ENCODE measurements around the gene ZBTB42. TPM values are rescaled to one million over a fixed set of nuclear protein-coding genes. Genes with fewer than 3 reads are reported as not detected.
A peak's percentile ranks its signal among the peaks of the same experiment; 100 is the strongest.

Gene ZBTB42
- total RNA-seq, 2 donors from 2014 or later = 10.6 to 21.8 TPM

- intact Hi-C loops (cut with DNase I) = no loop called here
- TF ChIP-seq, protein P1, sequence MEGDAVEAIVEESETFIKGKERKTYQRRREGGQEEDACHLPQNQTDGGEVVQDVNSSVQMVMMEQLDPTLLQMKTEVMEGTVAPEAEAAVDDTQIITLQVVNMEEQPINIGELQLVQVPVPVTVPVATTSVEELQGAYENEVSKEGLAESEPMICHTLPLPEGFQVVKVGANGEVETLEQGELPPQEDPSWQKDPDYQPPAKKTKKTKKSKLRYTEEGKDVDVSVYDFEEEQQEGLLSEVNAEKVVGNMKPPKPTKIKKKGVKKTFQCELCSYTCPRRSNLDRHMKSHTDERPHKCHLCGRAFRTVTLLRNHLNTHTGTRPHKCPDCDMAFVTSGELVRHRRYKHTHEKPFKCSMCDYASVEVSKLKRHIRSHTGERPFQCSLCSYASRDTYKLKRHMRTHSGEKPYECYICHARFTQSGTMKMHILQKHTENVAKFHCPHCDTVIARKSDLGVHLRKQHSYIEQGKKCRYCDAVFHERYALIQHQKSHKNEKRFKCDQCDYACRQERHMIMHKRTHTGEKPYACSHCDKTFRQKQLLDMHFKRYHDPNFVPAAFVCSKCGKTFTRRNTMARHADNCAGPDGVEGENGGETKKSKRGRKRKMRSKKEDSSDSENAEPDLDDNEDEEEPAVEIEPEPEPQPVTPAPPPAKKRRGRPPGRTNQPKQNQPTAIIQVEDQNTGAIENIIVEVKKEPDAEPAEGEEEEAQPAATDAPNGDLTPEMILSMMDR (IDR thresholded peaks at IDR 0.05) = no peak
- peak; percentile 51 to 74 (median 71) for TF ChIP-seq POLR2A (IDR thresholded peaks at IDR 0.05)
- ATAC-seq (peak; percentile 64), DNase-seq (peak; percentile 56 to 70 (median 62))
- H3K36me3 ChIP-seq (replicated peaks in 1 of 2; ENCODE audit: insufficient read depth in 1 of 2, low read depth in 2 of 2) = no peaks in the 10 kb centered on the region
- H3K9me3 ChIP-seq = no peaks in the 10 kb centered on the region
- peak overlapping the region; percentile 68 to 89 (median 83) for H3K27ac ChIP-seq
- no peak overlapping the region for H3K4me3 ChIP-seq
- H3K4me1 ChIP-seq = peaks cover 70% of the 10 kb centered on the region
- no peaks in the 10 kb centered on the region for H3K27me3 ChIP-seq
- WGBS, 2 donors = 12 to 49% methylated on average over 7 to 27 of the region's 55 CpGs
Observed at GRCh38 chr14:104795781-104796686, 4.9 kb upstream of the ZBTB42 start.

DNA sequence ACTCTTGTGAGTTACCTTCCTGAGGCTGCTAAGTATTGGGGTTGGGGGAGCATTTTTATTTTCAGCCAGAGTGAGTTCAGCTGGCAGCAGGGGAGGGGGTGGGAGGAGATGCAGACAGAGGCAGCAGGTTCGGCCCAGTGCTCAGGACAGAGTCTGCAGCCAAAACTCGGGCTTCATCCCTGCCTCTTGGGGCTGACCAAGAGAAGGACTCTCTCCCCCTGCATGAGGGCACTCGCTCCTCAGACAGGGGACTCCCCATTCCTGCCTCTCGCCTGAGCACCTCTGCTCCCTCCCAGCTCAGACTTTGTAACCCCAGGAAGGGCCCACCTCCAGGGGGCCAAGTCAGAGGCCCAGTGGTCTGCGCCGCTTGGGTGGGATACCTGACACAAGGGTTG is 4.2 kb upstream of the ZBTB42 start:
- DNase-seq = no peak

GRCh38 chr14:104797115-104798044 is 3.5 kb upstream of the ZBTB42 start:
- TF ChIP-seq, protein P1 (IDR thresholded peaks at IDR 0.05) = no peak
- TF ChIP-seq POLR2A (IDR thresholded peaks at IDR 0.05) = no peak
- H3K36me3 ChIP-seq (replicated peaks in 1 of 2; ENCODE audit: insufficient read depth in 1 of 2, low read depth in 2 of 2) = no peaks in the 10 kb centered on the region
- peak overlapping the region in 3 of 4 donors; percentile 0 to 85 (median 28) for H3K27ac ChIP-seq
- no peaks in the 10 kb centered on the region for H3K9me3 ChIP-seq
- no peaks in the 10 kb centered on the region for H3K27me3 ChIP-seq
- intact Hi-C loops (cut with DNase I) = no loop called here
- H3K4me1 ChIP-seq = peaks cover 70% of the 10 kb centered on the region
- no peak for ATAC-seq
- peak in 1 of 4 donors; percentile 53 for DNase-seq
- no peak overlapping the region for H3K4me3 ChIP-seq
- WGBS, 2 donors = 54 to 58% methylated on average over 5 to 18 of the region's 18 CpGs

More for the DNA sequence above, 4.2 kb upstream of the ZBTB42 start:
- Histone ChIP-seq H3K27me3 (no peaks in the 10 kb centered on the region), H3K9me3 (no peaks in the 10 kb centered on the region), H3K4me1 (peaks cover 70% of the 10 kb centered on the region), H3K4me3 (no peak overlapping the region), H3K36me3 (replicated peaks in 1 of 2; ENCODE audit: insufficient read depth in 1 of 2, low read depth in 2 of 2) (no peaks in the 10 kb centered on the region), H3K27ac (peak overlapping the region; percentile 68 to 89 (median 83))
- no peak for TF ChIP-seq POLR2A (IDR thresholded peaks at IDR 0.05)
- TF ChIP-seq, protein P1 (IDR thresholded peaks at IDR 0.05) = no peak
- 79% methylated on average over 6 of the region's 6 CpGs; no CpG with 5 or more reads in 1 of the 2 donors for WGBS, 2 donors
- intact Hi-C loops (cut with DNase I) = no loop called here
- ATAC-seq = no peak

GRCh38 chr14:104798300-104799243 is 2.3 kb upstream of the ZBTB42 start:
- DNase-seq (no peak), ATAC-seq (no peak)
- Histone ChIP-seq H3K4me3 (no peak overlapping the region), H3K27me3 (no peaks in the 10 kb centered on the region), H3K36me3 (replicated peaks in 1 of 2; ENCODE audit: insufficient read depth in 1 of 2, low read depth in 2 of 2) (no peaks in the 10 kb centered on the region), H3K27ac (peak overlapping the region; percentile 95 to 99 (median 96)), H3K9me3 (no peaks in the 10 kb centered on the region), H3K4me1 (peaks cover 70% of the 10 kb centered on the region)
- 72 to 73% methylated on average over 16 of the region's 16 CpGs for WGBS, 2 donors
- intact Hi-C loops (cut with DNase I) = no loop called here
- TF ChIP-seq POLR2A (IDR thresholded peaks at IDR 0.05) = no peak
- TF ChIP-seq, protein P1 (IDR thresholded peaks at IDR 0.05) = no peak
